OCI-LY3 (cell line): ENCODE results near the gene CDR2.

Experiments
- H2AFZ ChIP-seq: fragments of 200-600, 300-600 bp; shearing (Covaris generic); 2 replicates; pipeline ENCODE4 v1.6.0; 2014; ENCODE audit warnings: antibody characterized with exemption, low read depth, low read length
- H3K27ac ChIP-seq: fragments of 200-600, 300-600 bp; sonication (generic); 2 replicates; pipeline ENCODE4 v1.5.1; 2014; ENCODE audit warnings: mild to moderate bottlenecking, low read length, moderate library complexity, mixed read lengths
- H3K27me3 ChIP-seq: fragments of 200-600, 300-600 bp; sonication (generic); 2 replicates; pipeline ENCODE4 v1.6.1; 2014; ENCODE audit warnings: low read depth, low read length, mixed read lengths
- H3K36me3 ChIP-seq: fragments of 200-600, 300-600 bp; sonication (generic); replicated peaks from 2 replicates; pipeline ENCODE3; 2014; ENCODE audit warnings: low read depth, low read length, mixed read lengths
- H3K4me1 ChIP-seq: fragments of 300-600, 200-600 bp; sonication (generic); 2 replicates; pipeline ENCODE4 v1.6.1; 2014; ENCODE audit warnings: low read length, mixed read lengths
- H3K4me2 ChIP-seq: fragments of 200-600, 300-600 bp; sonication (generic); 2 replicates; pipeline ENCODE4 v1.6.1; 2014; ENCODE audit warnings: low read length, mixed read lengths
- H3K4me3 ChIP-seq: fragments of 300-600, 200-600 bp; sonication (generic); 2 replicates; pipeline ENCODE4 v1.5.1; 2014; ENCODE audit warnings: antibody characterized with exemption, mild to moderate bottlenecking, low read length, moderate library complexity
- H3K79me2 ChIP-seq: fragments of 300-600, 200-600 bp; shearing (Covaris generic); 2 replicates; pipeline ENCODE4 v1.6.1; 2014; ENCODE audit warnings: mild to moderate bottlenecking, low read length, mixed read lengths
- H3K9ac ChIP-seq: fragments of 300-600, 200-600 bp; shearing (Covaris generic); 2 replicates; pipeline ENCODE4 v1.6.0; 2014; ENCODE audit warnings: mild to moderate bottlenecking, low read length, moderate library complexity
- H3K9me3 ChIP-seq: fragments of 200-600, 300-600 bp; shearing (Covaris generic); 2 replicates; pipeline ENCODE4 v1.6.1; 2014; ENCODE audit warnings: low read length, mixed read lengths; ENCODE audit not compliant: insufficient read depth
- H4K20me1 ChIP-seq: fragments of 200-600, 300-600 bp; sonication (generic); 2 replicates; pipeline ENCODE4 v1.6.1; 2016; ENCODE audit warnings: low read length, mixed read lengths; ENCODE audit not compliant: insufficient read depth
- EZH2phosphoT487 ChIP-seq: fragments of 200-600 bp; shearing (Covaris generic); IDR thresholded peaks from 2 replicates; pipeline ENCODE4 v1.6.1; 2018; ENCODE audit warnings: antibody characterized with exemption, mixed run types, low read depth
- TF ChIP-seq, protein P1 (sequence below): fragments of 200-600, 300-600 bp; sonication (generic); IDR thresholded peaks from 2 replicates; pipeline ENCODE4 v1.5.1; 2014; ENCODE audit warnings: antibody characterized with exemption, low read length, low read depth

Gene CDR2

GRCh38 chr16:22348291-22348690, 26.1 kb downstream of the CDR2 start:
- Histone ChIP-seq H4K20me1 (peaks cover 3% of the 10 kb centered on the region), H3K27me3 (no peaks in the 10 kb centered on the region), H3K27ac (no peak overlapping the region), H3K4me1 (peaks cover 5% of the 10 kb centered on the region), H3K36me3 (peaks cover 39% of the 10 kb centered on the region), H3K79me2 (peaks cover 16% of the 10 kb centered on the region), H3K9ac (no peak overlapping the region), H3K4me2 (no peak overlapping the region), H3K4me3 (no peak overlapping the region), H2AFZ (no peak overlapping the region), H3K9me3 (no peaks in the 10 kb centered on the region)
- TF ChIP-seq EZH2phosphoT487 = no peak
- TF ChIP-seq, protein P1, sequence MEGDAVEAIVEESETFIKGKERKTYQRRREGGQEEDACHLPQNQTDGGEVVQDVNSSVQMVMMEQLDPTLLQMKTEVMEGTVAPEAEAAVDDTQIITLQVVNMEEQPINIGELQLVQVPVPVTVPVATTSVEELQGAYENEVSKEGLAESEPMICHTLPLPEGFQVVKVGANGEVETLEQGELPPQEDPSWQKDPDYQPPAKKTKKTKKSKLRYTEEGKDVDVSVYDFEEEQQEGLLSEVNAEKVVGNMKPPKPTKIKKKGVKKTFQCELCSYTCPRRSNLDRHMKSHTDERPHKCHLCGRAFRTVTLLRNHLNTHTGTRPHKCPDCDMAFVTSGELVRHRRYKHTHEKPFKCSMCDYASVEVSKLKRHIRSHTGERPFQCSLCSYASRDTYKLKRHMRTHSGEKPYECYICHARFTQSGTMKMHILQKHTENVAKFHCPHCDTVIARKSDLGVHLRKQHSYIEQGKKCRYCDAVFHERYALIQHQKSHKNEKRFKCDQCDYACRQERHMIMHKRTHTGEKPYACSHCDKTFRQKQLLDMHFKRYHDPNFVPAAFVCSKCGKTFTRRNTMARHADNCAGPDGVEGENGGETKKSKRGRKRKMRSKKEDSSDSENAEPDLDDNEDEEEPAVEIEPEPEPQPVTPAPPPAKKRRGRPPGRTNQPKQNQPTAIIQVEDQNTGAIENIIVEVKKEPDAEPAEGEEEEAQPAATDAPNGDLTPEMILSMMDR = no peak

GRCh38 chr16:22347100-22347820, 27.2 kb downstream of the CDR2 start:
- no peaks in the 10 kb centered on the region for H3K9me3 ChIP-seq
- no peak overlapping the region for H2AFZ ChIP-seq
- no peak overlapping the region for H3K9ac ChIP-seq
- no peak overlapping the region for H3K4me2 ChIP-seq
- no peak overlapping the region for H3K4me3 ChIP-seq
- peaks cover 42% of the 10 kb centered on the region for H3K36me3 ChIP-seq
- no peak for TF ChIP-seq EZH2phosphoT487
- TF ChIP-seq, protein P1 = no peak
- H3K4me1 ChIP-seq = no peaks in the 10 kb centered on the region
- no peaks in the 10 kb centered on the region; the same call in none of the 2 replicates for H4K20me1 ChIP-seq
- H3K27ac ChIP-seq = no peak overlapping the region
- H3K27me3 ChIP-seq = no peaks in the 10 kb centered on the region
- H3K79me2 ChIP-seq = peaks cover 8% of the 10 kb centered on the region

DNA sequence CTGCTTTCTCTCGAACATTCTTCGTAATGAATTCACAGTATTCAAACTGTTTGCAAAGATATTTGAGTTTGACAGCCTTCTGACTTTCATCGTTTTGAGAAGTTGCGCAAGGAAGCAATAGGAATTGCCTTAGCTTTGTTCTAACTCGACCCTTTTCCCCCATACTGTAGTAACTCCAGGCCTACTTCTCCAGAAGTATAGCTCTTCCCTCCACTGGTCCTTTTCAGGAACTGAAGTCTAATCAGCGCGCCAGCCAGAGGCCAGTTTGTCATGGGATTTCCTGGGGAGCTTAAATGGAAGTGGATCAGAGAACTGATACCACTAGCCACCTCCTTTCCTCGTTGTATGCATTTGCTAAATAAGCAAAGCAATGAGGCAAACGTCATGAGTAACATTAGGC, 27.9 kb downstream of the CDR2 start:
- H2AFZ ChIP-seq = no peak overlapping the region
- no peak overlapping the region for H3K4me2 ChIP-seq
- TF ChIP-seq, protein P1 = no peak
- TF ChIP-seq EZH2phosphoT487 = no peak
- H3K9ac ChIP-seq = no peak overlapping the region
- no peaks in the 10 kb centered on the region for H3K9me3 ChIP-seq
- no peaks in the 10 kb centered on the region for H3K79me2 ChIP-seq
- no peak overlapping the region for H3K27ac ChIP-seq
- H3K4me3 ChIP-seq = no peak overlapping the region
- no peaks in the 10 kb centered on the region for H3K4me1 ChIP-seq
- no peaks in the 10 kb centered on the region; the same call in none of the 2 replicates for H4K20me1 ChIP-seq
- H3K27me3 ChIP-seq = no peaks in the 10 kb centered on the region
- H3K36me3 ChIP-seq = peaks cover 37% of the 10 kb centered on the region

DNA sequence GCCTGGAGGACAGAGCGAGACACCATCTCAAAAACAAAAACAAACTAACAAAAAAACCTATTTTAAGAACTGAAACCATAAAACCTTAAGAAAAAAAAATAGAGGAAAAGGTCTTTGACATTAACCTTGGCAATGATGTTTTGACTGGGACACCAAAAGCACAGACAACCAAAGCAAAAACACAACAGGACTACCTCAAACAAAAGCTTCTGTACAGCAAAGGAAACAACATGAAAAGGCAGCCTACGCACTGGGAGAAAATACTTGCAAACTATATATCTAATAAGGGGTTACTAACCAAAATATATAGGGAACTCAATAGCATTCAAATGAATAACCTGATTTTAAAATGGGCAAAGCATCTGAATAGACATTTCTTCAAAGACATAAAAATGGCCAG, 32.3 kb downstream of the CDR2 start:
- no peak overlapping the region for H3K4me3 ChIP-seq
- H3K9ac ChIP-seq = no peak overlapping the region
- no peaks in the 10 kb centered on the region for H3K4me1 ChIP-seq
- no peaks in the 10 kb centered on the region for H3K79me2 ChIP-seq
- no peak for TF ChIP-seq EZH2phosphoT487
- TF ChIP-seq, protein P1 = no peak
- H2AFZ ChIP-seq = no peak overlapping the region
- H3K36me3 ChIP-seq = peaks cover 42% of the 10 kb centered on the region
- no peaks in the 10 kb centered on the region; the same call in none of the 2 replicates for H4K20me1 ChIP-seq
- no peaks in the 10 kb centered on the region for H3K27me3 ChIP-seq
- no peak overlapping the region for H3K27ac ChIP-seq
- peaks cover 8% of the 10 kb centered on the region; the same call in 1 of the 2 replicates for H3K9me3 ChIP-seq
- no peak overlapping the region for H3K4me2 ChIP-seq
